Adipocyte (in vitro differentiated cells): ENCODE measurements around the gene NAE1.

Experiments
- DNase-seq: peaks from one replicate; pipeline ENCODE4 v3.0.0-alpha.2; 2015; ENCODE audit warnings: low read depth
- H3K27me3 ChIP-seq: replicated peaks from 2 replicates; pipeline ENCODE4 v1.7.0; 2013; ENCODE audit warnings: mild to moderate bottlenecking, low read length, moderate library complexity; ENCODE audit not compliant: control insufficient read depth, insufficient read depth
- H3K36me3 ChIP-seq: 2 replicates; pipeline ENCODE4 v1.7.0; 2013; ENCODE audit warnings: low read length, mild to moderate bottlenecking, moderate library complexity; ENCODE audit not compliant: control insufficient read depth, insufficient read depth, severe bottlenecking
- H3K4me1 ChIP-seq: 2 replicates; pipeline ENCODE4 v1.7.0; 2013; ENCODE audit warnings: mild to moderate bottlenecking, low read length, moderate library complexity; ENCODE audit not compliant: control insufficient read depth, insufficient read depth
- H3K4me3 ChIP-seq: 2 replicates; pipeline ENCODE4 v1.7.0; 2013; ENCODE audit warnings: mild to moderate bottlenecking, low read length, moderate library complexity
- H3K9ac ChIP-seq: 2 replicates; pipeline ENCODE4 v1.7.0; 2013; ENCODE audit warnings: mild to moderate bottlenecking, low read length, moderate library complexity
- H3K9me3 ChIP-seq: 2 replicates; pipeline ENCODE4 v1.7.0; 2013; ENCODE audit warnings: mild to moderate bottlenecking, low read length, moderate library complexity; ENCODE audit not compliant: control insufficient read depth

The NAE1 gene

DNA sequence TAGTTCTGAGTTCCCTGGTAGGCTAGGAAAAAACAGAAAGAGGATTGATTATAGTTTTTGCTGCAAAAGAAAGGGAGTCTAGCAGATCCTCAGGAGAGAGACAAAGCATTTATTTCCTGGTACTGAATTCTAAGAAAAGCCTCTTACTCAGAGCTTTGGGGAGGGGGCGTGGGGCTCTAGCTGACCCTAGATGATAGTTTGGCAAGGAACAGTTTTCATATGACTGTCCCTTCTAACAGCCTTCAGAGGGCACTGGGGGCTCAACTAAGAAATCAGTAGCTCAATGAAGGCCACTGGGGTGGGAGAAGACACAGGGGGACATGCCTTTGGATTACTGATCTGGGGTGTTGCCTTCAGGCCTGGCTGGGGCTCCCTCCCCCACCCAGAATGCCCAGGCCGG, 17.4 kb upstream of the NAE1 start:
- peaks cover 3% of the 10 kb centered on the region for H3K4me1 ChIP-seq
- no peaks in the 10 kb centered on the region for H3K9me3 ChIP-seq
- peaks cover 31% of the 10 kb centered on the region for H3K27me3 ChIP-seq
- H3K36me3 ChIP-seq, result no peaks in the 10 kb centered on the region
- H3K4me3 ChIP-seq, result no peak overlapping the region
- no peak for DNase-seq
- H3K9ac ChIP-seq, result no peak overlapping the region

DNA sequence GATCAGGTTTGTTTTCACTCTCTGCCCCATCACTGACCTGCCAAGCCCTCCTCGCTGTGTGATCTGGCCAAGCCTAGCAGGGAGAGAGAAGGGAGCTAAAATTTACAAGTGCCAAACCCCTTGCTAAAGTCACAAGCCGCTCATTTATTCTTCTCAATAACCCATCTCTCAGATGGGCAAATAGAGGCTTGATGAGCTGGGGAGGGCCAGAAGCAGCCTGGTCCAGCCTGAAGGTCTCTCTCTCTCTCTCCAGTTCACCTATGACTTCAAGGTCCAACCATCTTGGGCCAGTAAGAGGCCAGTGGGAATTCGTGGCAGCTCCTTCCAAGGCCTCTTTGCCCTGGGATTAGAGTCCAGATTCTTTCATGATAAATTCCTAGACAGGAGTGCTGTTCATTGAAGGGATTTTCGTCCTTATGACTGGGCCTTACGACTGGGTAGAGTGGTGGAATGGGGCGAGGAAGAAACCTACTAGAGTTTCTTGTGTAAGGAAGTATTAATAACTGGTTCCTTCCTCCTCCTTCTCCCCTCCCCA, 16.8 kb upstream of the NAE1 start:
- no peak for DNase-seq
- no peaks in the 10 kb centered on the region for H3K36me3 ChIP-seq
- peaks cover 31% of the 10 kb centered on the region for H3K27me3 ChIP-seq
- no peaks in the 10 kb centered on the region for H3K9me3 ChIP-seq
- peaks cover 3% of the 10 kb centered on the region for H3K4me1 ChIP-seq
- no peak overlapping the region for H3K9ac ChIP-seq
- H3K4me3 ChIP-seq, result no peak overlapping the region

DNA sequence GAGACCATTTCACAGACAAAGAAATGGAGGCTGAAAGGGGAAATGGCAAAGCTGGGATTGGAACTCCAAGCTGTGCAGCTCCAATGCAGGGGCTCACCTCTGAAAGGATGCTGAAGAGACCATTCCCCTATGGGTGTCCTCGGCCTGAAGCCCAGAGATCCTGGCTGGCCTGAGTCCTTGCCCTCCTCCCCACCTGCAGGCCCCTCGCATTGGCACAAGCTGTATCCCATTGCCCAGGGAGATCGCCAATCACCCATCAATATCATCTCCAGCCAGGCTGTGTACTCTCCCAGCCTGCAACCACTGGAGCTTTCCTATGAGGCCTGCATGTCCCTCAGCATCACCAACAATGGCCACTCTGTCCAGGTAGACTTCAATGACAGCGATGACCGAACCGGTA, 16.1 kb upstream of the NAE1 start:
- Histone ChIP-seq H3K9me3 (no peaks in the 10 kb centered on the region), H3K9ac (no peak overlapping the region), H3K4me3 (no peak overlapping the region), H3K36me3 (no peaks in the 10 kb centered on the region), H3K4me1 (peaks cover 3% of the 10 kb centered on the region), H3K27me3 (peaks cover 31% of the 10 kb centered on the region)
- no peak for DNase-seq

DNA sequence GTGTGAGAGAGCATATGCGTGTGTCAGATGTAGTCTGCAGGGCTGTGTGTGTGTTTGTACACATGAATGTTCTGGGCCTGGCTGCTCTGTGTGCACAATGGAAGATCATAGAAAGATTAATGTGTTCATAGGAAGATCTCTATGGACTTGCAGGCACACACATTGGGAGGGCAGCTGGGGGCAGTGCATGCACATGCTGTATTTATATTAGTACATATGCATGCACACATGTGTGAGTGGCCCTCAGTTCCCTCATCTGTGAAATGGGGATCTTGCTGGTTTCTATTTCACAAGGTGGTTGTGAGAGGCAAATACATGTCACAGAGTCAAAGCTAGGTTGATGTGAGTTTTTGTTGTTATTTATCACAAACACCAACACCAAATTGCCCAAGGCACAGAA, 15.5 kb upstream of the NAE1 start:
- no peaks in the 10 kb centered on the region for H3K9me3 ChIP-seq
- no peak overlapping the region for H3K9ac ChIP-seq
- no peak overlapping the region for H3K4me3 ChIP-seq
- peaks cover 28% of the 10 kb centered on the region for H3K27me3 ChIP-seq
- no peak for DNase-seq
- H3K4me1 ChIP-seq, result peaks cover 3% of the 10 kb centered on the region
- H3K36me3 ChIP-seq, result no peaks in the 10 kb centered on the region

DNA sequence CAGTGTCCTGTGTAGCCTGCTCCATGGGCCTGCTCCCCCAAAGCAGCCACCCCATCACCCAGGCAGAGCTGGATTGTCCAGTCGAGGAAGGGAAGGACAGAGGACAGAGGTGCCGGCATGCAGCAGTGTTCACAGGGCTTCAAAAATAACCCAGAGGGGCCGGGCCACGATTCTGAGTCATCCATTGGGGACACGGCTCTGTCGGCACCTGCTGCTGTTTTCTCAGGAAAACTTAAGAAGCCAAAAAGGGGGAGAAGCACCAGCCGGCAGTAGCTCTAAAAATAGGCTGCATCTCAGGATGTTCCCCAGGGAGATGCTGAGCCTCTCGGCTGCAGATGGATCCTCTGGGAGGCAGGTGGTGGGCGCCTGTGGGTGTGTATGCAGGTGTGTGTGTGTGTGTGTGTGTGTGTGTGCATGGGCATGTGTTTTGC, 15.0 kb upstream of the NAE1 start:
- no peak for DNase-seq
- H3K9me3 ChIP-seq, result no peaks in the 10 kb centered on the region
- no peaks in the 10 kb centered on the region for H3K36me3 ChIP-seq
- H3K4me1 ChIP-seq, result peaks cover 3% of the 10 kb centered on the region
- no peak overlapping the region for H3K9ac ChIP-seq
- no peak overlapping the region for H3K4me3 ChIP-seq
- peaks cover 26% of the 10 kb centered on the region for H3K27me3 ChIP-seq

DNA sequence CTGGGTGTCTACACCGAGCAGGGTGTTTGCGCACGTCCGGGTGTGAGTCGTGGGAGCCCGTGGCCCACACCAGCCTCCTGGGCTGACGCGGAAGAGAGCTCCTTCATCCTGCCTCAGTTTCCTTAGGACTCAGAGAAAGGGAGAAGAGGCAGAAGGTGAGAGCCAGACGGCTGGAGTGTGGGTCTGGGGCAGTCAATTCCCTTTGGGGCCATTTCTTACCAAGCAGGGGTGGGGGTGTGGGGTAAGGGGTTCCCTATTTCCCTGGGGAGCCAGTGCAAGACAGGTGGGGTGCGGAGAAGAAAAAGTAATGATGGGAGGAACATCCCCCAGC, 14.3 kb upstream of the NAE1 start:
- Histone ChIP-seq H3K4me1 (peaks cover 3% of the 10 kb centered on the region), H3K4me3 (peak overlapping the region; percentile 72), H3K27me3 (peaks cover 26% of the 10 kb centered on the region), H3K36me3 (no peaks in the 10 kb centered on the region), H3K9me3 (no peaks in the 10 kb centered on the region), H3K9ac (no peak overlapping the region)
- no peak for DNase-seq

DNA sequence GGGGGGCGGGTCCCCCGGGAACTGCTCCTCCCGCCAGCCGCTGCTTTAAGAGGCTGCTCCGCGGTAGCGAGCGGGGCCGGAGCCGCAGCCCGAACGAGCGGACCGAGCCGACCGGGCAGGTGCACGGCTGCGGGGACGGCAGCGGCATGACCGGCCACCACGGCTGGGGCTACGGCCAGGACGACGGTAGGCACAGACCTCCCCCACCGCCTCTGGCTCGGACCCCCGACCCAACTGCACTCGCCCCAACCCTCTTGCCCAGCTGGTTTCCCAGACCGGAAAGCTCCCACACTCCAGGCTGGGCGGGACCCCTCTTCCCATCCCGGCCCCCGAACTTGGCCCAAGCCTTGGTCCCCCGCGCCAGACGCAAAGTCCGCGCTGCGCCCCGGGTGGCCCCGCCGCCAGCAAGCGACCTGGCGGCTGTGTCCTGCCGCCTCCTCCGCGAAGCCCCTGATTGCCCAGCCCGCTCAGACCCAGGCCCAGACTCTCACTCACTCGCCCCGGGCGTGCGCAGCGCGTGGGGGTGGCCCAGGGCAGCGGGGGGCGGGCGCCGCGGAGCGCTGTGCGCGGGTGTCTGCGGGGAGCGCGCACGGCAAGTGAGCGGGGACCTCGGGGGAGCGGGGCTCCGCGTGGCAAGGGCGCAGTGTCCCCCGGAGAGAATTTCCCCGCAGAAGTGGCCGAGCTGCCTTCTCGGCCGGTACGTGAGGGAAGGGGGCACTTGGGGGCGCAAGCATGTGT, 13.7 kb upstream of the NAE1 start, which contains the start of gene CA7:
CA7 (plus strand) TSS at position 73 of the 738 bp plus-strand sequence; CDS start at position 147, 74 bp downstream.
- peaks cover 26% of the 10 kb centered on the region for H3K27me3 ChIP-seq
- H3K9ac ChIP-seq, result no peak within 1 kb of the TSS
- no peaks in the 10 kb centered on the region for H3K36me3 ChIP-seq
- H3K4me3 ChIP-seq, result peak within 1 kb of the TSS; percentile 72
- DNase-seq, result peak; percentile 21
- H3K9me3 ChIP-seq, result no peaks in the 10 kb centered on the region
- peaks cover 3% of the 10 kb centered on the region for H3K4me1 ChIP-seq

DNA sequence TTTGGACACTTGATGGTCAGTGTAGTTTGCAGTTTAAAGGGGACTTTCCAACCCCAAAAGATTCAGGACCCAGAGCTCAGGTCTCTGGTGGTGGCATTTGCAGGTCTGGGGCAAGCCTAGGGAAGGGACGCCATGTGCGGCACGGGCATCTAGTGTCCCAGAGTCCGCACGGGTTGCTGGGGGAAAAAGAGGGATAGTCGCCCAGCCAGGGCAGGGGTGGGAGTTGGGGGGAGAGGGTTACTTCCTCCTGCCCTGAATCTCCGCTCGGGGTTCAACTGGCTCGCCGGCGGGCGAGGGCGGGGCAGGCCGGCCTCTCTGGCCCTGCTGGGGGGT, 13.2 kb upstream of the NAE1 start:
- no peak for DNase-seq
- Histone ChIP-seq H3K4me1 (peaks cover 3% of the 10 kb centered on the region), H3K9ac (no peak overlapping the region), H3K36me3 (no peaks in the 10 kb centered on the region), H3K4me3 (no peak overlapping the region), H3K27me3 (peaks cover 26% of the 10 kb centered on the region), H3K9me3 (no peaks in the 10 kb centered on the region)

DNA sequence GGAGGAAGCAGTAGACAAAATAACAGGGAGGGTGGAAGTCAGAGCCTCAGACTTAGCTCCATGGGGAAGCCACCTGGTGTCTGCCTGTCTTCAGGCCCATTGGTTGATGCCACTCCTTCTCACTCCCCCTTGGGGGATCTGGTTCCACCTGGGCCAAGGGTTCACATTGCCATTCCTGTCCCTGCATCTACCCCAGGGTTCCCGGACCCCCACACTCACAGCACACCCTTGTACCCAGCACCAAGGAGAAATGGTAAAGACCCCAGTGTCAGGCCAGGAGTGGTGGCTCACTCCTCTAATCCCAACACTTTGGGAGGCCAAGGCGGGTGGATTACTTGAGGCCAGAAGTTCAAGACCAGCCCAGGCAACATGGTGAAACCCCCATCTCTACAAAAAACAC, 12.4 kb upstream of the NAE1 start:
- peaks cover 26% of the 10 kb centered on the region for H3K27me3 ChIP-seq
- H3K36me3 ChIP-seq, result no peaks in the 10 kb centered on the region
- no peak overlapping the region for H3K9ac ChIP-seq
- H3K9me3 ChIP-seq, result no peaks in the 10 kb centered on the region
- peaks cover 3% of the 10 kb centered on the region for H3K4me1 ChIP-seq
- DNase-seq, result no peak
- H3K4me3 ChIP-seq, result no peak overlapping the region

DNA sequence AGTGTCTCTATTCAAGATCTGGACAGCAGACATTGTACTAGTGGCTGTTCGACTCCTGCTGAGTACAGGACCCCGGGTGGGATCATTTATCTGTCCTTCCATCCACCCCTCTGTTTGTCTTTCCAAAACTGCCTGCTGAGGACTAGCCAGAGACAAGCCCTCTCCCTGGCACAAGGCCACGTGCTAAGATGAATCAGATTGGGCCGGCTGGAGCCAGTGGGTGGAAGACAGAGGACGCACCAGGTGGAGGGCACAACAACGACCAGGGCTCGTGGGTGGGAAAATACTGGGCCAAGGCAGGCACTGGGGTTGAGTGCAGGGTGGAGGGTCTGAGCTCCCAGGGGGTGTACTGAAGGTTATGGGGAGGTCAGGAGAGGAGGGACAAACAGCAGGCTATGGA, 12.0 kb upstream of the NAE1 start:
- H3K9me3 ChIP-seq, result no peaks in the 10 kb centered on the region
- peaks cover 3% of the 10 kb centered on the region for H3K4me1 ChIP-seq
- H3K27me3 ChIP-seq, result peaks cover 26% of the 10 kb centered on the region
- no peak overlapping the region for H3K9ac ChIP-seq
- no peak overlapping the region for H3K4me3 ChIP-seq
- no peak for DNase-seq
- no peaks in the 10 kb centered on the region for H3K36me3 ChIP-seq

DNA sequence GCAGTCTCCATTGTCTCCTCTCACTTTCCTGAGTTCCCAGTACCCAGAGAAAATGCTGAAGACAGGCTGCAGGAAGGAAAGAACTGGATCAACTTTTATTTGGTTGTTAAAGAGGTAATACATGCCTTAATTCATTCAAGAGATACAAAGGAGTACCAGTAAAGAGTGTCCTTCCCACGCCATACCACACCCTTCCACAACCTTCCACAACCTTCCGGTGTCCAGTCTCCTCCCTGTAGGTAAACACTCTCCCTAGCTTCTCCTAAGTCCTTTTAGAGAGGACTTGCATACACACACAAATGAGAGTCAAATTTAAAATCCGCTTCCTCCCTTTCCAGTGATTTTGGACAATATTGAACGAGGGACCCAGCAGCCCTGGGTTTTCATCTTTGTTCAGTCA, 10.6 kb upstream of the NAE1 start:
- peaks cover 3% of the 10 kb centered on the region for H3K4me1 ChIP-seq
- H3K9me3 ChIP-seq, result no peaks in the 10 kb centered on the region
- H3K4me3 ChIP-seq, result no peak overlapping the region
- H3K36me3 ChIP-seq, result no peaks in the 10 kb centered on the region
- H3K27me3 ChIP-seq, result peaks cover 18% of the 10 kb centered on the region
- DNase-seq, result no peak
- H3K9ac ChIP-seq, result no peak overlapping the region

DNA sequence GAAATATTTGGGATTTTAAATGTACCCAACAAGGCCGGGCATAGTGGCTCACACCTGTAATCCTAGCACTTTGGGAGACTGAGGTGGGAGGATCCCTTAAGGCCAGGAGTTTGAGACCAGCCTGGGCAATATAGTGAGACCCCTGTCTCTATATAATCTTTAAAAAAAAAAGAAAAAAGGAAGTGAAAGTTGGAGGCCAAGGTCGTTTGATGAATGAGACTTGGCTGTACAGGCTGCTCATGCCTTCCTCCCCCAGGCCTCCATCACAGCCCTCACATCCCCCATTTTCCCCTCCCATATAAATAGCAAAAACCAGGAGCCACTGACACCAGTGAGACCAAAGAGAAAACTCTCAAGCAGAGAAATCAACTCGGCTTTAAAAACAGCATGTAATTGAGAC, 10.1 kb upstream of the NAE1 start:
- Histone ChIP-seq H3K36me3 (no peaks in the 10 kb centered on the region), H3K4me3 (no peak overlapping the region), H3K4me1 (peaks cover 3% of the 10 kb centered on the region), H3K27me3 (peaks cover 15% of the 10 kb centered on the region), H3K9ac (no peak overlapping the region), H3K9me3 (no peaks in the 10 kb centered on the region)
- DNase-seq, result no peak
